ENCODE data around the gene IPO13.

GRCh38 chr1:43947061-43947873 is 517 bp downstream of the IPO13 start:
- peak; percentile 35 to 62 for TF ChIP-seq POLR2A (IDR thresholded peaks at IDR 0.05)
- no peak for TF ChIP-seq CTCF (IDR thresholded peaks at IDR 0.05 in 4 of 5, conservative IDR thresholded peaks at IDR 0.05 in 1 of 5)

Measured in gastrocnemius medialis (tissue), 4 donors.